Muscle layer of colon (tissue), 2 donors: ENCODE results near the gene TCTN2.

ENCODE experiments used
- H3K27ac ChIP-seq: one replicate; pipeline ENCODE4 v1.7.0; 2013; ENCODE audit warnings: low read depth, mild to moderate bottlenecking, low read length, moderate library complexity
- H3K27me3 ChIP-seq, 2 donors: one replicate each; pipeline ENCODE4 v1.7.0; 2013; ENCODE audit warnings: low read length in 2 of 2, mild to moderate bottlenecking in 2 of 2; ENCODE audit not compliant: insufficient read depth in 2 of 2, control insufficient read depth in 1 of 2
- H3K36me3 ChIP-seq: one replicate; pipeline ENCODE4 v1.7.0; 2013; ENCODE audit warnings: mild to moderate bottlenecking, low read length; ENCODE audit not compliant: insufficient read depth
- H3K4me1 ChIP-seq: one replicate; pipeline ENCODE4 v1.7.0; 2013; ENCODE audit warnings: mild to moderate bottlenecking, low read length; ENCODE audit not compliant: insufficient read depth
- H3K4me3 ChIP-seq, 2 donors: one replicate each; pipeline ENCODE4 v1.7.0; 2013; ENCODE audit warnings: low read length in 2 of 2, low read depth in 1 of 2, mild to moderate bottlenecking in 1 of 2, moderate library complexity in 1 of 2
- H3K9ac ChIP-seq: one replicate; pipeline ENCODE4 v1.7.0; 2013; ENCODE audit warnings: low read length
- H3K9me3 ChIP-seq: one replicate; pipeline ENCODE4 v1.7.0; 2013; ENCODE audit warnings: mild to moderate bottlenecking, low read length
- donor health status: abdominal sarcoma.
- donor health status: Adenocarcinoma of cecum.

Gene TCTN2

DNA sequence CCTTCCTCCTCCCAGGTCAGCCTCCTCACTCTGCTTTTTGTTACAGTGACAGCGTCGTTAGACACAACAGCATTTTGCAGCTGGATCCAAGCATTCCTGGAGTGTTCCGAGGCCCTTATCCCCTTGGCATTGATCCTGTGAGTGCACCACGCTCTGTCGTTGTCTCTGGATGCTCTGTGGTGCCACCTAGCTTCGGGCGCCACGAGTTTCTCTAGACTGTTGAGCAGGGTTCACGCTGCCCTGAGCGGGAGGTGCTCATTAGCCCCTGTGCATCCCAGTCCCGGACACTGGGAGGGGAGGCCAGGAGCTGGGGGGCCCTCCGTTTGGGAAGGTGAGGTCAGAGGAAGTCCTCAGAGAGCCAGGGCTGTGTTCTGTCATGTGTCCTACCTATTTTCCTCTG, 73.9 kb downstream of the TCTN2 start:
- no peak overlapping the region for H3K27ac ChIP-seq
- H3K9me3 ChIP-seq, result no peaks in the 10 kb centered on the region
- no peaks in the 10 kb centered on the region for H3K4me1 ChIP-seq
- H3K27me3 ChIP-seq, result no peaks in the 10 kb centered on the region
- no peak overlapping the region for H3K4me3 ChIP-seq
- no peak overlapping the region for H3K9ac ChIP-seq
- H3K36me3 ChIP-seq, result peaks cover 46% of the 10 kb centered on the region

DNA sequence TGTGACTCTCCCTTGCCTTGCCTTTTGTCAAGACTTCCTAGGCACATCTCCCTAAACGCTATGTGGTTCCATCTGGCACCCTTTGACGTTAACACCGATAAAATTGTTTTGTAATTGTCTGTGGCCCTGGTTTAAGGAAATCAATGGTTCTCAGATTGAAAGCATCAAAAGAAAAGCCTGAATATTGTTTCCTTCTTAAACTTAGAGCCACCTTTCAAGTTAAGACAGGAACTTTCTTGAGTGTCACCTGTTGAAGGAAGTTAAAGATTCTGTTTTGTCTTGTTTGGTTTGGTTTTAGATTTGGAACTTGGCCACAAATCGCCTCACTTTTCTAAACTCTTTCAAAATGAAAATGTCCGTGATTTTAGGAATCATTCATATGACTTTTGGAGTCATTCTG, 76.4 kb downstream of the TCTN2 start:
- peaks cover 53% of the 10 kb centered on the region for H3K36me3 ChIP-seq
- no peak overlapping the region for H3K9ac ChIP-seq
- H3K27me3 ChIP-seq, result no peaks in the 10 kb centered on the region
- no peaks in the 10 kb centered on the region for H3K4me1 ChIP-seq
- no peak overlapping the region for H3K4me3 ChIP-seq
- no peak overlapping the region for H3K27ac ChIP-seq
- H3K9me3 ChIP-seq, result no peaks in the 10 kb centered on the region

DNA sequence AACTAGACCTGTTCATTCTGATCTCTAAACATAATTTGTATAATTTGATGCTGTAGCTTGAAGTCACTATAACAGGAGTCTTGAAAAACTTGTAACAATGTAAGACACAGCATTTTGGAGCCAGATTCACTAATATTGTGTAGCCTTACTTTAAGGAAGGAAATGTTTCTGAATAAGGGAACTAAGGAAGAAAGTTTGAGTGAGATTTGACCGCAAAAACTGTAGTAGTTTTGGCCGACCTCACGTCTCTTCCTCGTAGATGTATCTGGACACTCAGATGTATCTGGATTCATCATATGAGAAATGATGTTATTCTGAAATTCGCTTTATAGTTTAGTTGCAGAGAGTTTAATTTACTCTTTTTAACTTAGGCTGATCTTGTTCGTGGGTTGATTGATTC, 77.2 kb downstream of the TCTN2 start:
- no peaks in the 10 kb centered on the region for H3K4me1 ChIP-seq
- H3K27ac ChIP-seq, result no peak overlapping the region
- peaks cover 53% of the 10 kb centered on the region for H3K36me3 ChIP-seq
- no peaks in the 10 kb centered on the region for H3K27me3 ChIP-seq
- H3K9me3 ChIP-seq, result no peaks in the 10 kb centered on the region
- H3K9ac ChIP-seq, result no peak overlapping the region
- H3K4me3 ChIP-seq, result no peak overlapping the region

DNA sequence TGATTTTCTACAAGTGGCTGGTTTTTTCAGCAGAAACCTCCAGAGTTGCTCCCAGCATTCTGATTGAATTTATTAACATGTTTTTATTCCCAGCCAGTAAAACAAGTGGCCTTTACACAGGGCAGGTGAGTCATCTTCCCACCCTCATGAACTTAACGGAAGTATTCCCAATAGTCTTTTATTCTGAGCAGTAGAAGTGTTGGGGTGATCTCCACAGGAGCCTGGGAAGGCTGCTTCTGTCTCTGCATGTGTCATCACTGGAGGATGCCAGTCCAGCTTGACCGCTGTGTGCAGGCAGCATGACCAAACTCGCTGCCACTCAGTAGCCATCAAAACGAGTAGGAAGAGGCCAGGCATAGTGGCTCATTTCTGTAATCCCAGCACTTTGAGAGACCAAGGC, 77.7 kb downstream of the TCTN2 start:
- no peaks in the 10 kb centered on the region for H3K4me1 ChIP-seq
- H3K27ac ChIP-seq, result no peak overlapping the region
- no peaks in the 10 kb centered on the region for H3K9me3 ChIP-seq
- H3K4me3 ChIP-seq, result no peak overlapping the region
- no peaks in the 10 kb centered on the region for H3K27me3 ChIP-seq
- H3K9ac ChIP-seq, result no peak overlapping the region
- H3K36me3 ChIP-seq, result peaks cover 53% of the 10 kb centered on the region

- H3K27ac ChIP-seq, result no peak overlapping the region
- no peak overlapping the region for H3K9ac ChIP-seq
- H3K4me1 ChIP-seq, result no peaks in the 10 kb centered on the region
- H3K27me3 ChIP-seq, result no peaks in the 10 kb centered on the region
- no peak overlapping the region for H3K4me3 ChIP-seq
- H3K36me3 ChIP-seq, result peaks cover 52% of the 10 kb centered on the region
- no peaks in the 10 kb centered on the region for H3K9me3 ChIP-seq
Measured at GRCh38 chr12:123749355-123749754, 78.4 kb downstream of the TCTN2 start.

DNA sequence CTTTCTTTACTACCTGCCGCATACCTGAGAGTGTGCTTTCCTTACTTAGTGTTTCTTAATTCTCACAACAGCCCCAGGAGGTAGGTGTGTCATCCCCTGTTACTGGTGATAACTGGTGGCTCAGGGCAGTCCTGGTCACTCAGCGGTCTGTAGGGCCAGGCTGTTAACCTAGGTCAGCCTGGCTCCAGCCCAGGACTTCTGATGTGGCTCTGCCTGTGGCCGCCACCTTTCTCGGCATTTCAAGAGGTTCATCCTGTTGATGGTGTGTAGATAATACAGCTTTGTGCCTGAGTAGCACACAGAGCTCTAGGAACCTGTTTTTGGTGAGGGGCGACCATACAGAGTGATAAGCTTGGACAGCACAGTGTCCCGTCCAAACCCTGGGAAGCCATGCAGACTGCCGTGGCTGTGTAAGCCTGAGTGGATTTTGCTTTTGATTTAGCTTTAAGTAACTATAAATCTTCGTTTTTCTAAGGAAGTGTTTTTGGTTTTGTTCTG, 79.3 kb downstream of the TCTN2 start:
- no peaks in the 10 kb centered on the region for H3K9me3 ChIP-seq
- H3K27me3 ChIP-seq, result no peaks in the 10 kb centered on the region
- H3K36me3 ChIP-seq, result peaks cover 51% of the 10 kb centered on the region
- no peaks in the 10 kb centered on the region for H3K4me1 ChIP-seq
- no peak overlapping the region for H3K9ac ChIP-seq
- no peak overlapping the region for H3K27ac ChIP-seq
- H3K4me3 ChIP-seq, result no peak overlapping the region

GRCh38 chr12:123752046-123752445, 81.1 kb downstream of the TCTN2 start:
- Histone ChIP-seq H3K27me3 (no peaks in the 10 kb centered on the region), H3K9me3 (no peaks in the 10 kb centered on the region), H3K9ac (no peak overlapping the region), H3K36me3 (peaks cover 48% of the 10 kb centered on the region), H3K27ac (no peak overlapping the region), H3K4me3 (no peak overlapping the region), H3K4me1 (no peaks in the 10 kb centered on the region)

- no peak overlapping the region for H3K9ac ChIP-seq
- H3K4me3 ChIP-seq, result no peak overlapping the region
- no peaks in the 10 kb centered on the region for H3K9me3 ChIP-seq
- H3K27me3 ChIP-seq, result no peaks in the 10 kb centered on the region
- no peak overlapping the region for H3K27ac ChIP-seq
- H3K36me3 ChIP-seq, result peaks cover 34% of the 10 kb centered on the region
- H3K4me1 ChIP-seq, result no peaks in the 10 kb centered on the region
Measured at GRCh38 chr12:123754041-123754772, 83.3 kb downstream of the TCTN2 start.

DNA sequence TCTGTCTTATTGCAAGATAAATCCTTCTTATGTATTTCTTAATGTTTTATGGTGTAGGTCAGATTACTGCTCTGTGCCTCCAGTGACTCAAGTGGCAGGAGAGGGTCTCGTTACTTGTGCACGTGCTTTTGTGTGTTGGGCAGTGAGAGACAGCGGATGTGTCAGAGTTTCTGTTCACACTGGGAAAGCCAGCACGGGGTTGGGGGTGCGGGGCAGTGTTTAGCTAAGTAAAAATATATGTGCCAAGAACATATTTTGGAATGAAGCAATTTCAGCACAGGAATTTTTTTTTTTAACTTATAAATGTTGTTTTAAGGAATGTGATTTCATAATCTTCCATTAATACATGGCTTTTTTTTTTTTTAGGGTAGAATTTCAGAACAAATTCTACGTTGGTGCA, 86.6 kb downstream of the TCTN2 start:
- H3K4me1 ChIP-seq, result no peaks in the 10 kb centered on the region
- H3K9me3 ChIP-seq, result no peaks in the 10 kb centered on the region
- H3K9ac ChIP-seq, result no peak overlapping the region
- no peak overlapping the region for H3K4me3 ChIP-seq
- H3K27me3 ChIP-seq, result peaks cover 0 to 12% of the 10 kb centered on the region in 2 donors
- H3K27ac ChIP-seq, result no peak overlapping the region
- peaks cover 18% of the 10 kb centered on the region for H3K36me3 ChIP-seq
